Lung microvascular endothelial cell (primary cell): Measurements from ENCODE around the gene GPATCH2. TPM values are rescaled to one million over a fixed set of nuclear protein-coding genes. Genes with fewer than 3 reads are reported as not detected.
A peak's percentile ranks its signal among the peaks of the same experiment; 100 is the strongest.
"Not testable (repeated sequence)": the region's sequence is repeated elsewhere in the genome, so short reads cannot be mapped to it uniquely, and the experiment has no call there.

Source experiments
- DNase-seq, 2 donors: peaks; one replicate each; pipeline versions ENCODE4 v3.0.0 to v3.0.0-alpha.2; 2010; ENCODE audit warnings: low read depth in 2 of 2
- total RNA-seq: library from RNA; depleted of rRNA; stranded (reverse); fragments of >200 nt; gene quantifications from 2 replicates; pipeline ENCODE4 v1.2.1, GENCODE V29; 2014

Gene GPATCH2
- total RNA-seq, 1 donor from 2014 or later = 14.5 TPM

DNA sequence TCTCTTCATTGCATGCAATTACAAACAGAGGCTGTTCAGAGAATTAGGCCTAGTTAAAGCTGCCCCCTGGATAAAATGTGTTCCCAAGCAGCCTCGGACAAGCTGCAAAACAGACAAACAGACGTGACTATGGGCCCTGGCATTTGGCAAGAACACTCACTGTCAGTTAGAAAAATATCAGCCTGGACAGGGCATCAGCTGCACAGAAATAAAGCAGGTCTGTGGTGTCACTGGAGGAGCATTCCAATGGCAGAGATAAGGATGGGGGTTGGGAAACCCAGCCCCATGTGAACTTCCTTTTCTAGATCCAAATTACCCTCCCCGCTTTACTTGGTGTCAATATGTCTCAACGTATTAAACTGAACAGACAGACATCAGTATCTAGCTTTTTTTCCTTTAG lies 177.1 kb downstream of the GPATCH2 start:
- no peak for DNase-seq

DNA sequence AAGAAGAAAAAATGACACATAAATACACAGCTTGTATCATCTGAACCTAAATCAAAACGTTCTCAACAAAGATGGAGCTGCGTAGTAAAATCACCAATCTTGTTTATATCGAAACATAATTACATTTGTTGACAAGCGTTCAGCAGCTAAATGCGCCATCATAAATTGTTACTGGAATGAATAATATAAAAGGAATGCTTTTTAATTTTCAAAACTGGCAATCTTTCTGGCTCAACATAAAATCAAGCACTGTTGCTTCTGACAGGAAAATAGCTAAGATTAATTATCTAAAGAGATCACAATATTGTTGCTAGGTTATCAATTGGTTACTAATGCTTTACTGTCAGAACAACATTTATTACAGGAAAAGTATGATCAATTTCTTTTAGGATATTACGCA lies 181.5 kb downstream of the GPATCH2 start:
- no peak for DNase-seq

DNA sequence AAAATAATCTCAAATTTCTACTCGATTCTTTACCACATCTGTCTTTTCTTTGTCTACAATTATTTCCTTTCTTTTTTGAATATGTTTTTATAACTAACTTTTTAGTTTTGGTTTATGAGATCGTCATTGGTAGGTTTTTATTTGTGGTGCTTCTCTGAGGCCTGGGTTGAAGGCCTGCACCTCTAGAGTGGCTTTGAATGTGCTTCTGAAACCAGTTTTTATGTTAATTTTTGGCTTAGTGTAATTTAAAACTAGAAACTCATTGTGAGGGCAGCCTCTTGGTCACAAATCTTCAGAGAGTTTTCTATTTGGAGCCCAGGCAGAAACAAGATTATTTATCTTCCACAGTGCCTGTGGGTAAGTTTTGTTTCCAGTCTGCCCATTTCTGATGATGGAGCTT lies 187.0 kb downstream of the GPATCH2 start:
- DNase-seq = no peak

DNA sequence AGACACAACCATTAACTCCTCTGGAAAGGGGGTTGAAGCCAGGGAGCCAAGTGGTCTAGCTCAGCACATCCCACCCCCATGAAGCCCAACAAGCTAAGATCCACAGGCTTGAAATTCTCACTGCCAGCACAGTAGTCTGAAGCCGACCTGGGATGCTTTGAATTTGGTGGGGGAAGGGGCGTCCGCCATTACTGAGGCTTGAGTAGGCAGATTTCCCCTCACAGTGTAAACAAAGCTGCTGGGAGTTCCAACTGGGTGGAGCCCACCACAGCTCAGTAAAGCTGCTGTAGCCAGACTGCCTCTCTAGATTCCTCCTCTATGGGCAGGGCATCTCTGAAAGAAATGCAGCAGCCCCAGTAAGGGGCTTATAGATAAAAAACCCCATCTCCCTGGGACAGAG lies 193.5 kb downstream of the GPATCH2 start:
- DNase-seq = no peak

DNA sequence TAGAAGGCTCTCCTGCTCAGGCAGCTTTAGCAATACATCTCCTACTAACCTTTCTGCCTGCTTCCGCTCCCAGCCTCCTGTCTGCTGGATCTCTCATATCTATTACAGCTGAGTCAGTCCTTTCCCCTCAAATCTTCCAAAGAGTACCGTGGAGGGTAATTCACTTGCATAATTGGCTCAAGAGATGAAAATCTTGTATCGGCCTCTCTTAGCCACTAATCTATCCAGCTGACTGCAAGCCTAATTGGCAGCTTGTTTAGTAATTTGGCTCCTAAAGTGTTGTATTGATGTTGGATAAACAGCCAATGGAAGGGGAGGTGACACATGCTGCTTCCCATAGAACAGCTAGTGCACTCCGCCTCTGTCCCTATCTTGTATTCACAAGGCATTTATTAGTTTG lies 195.7 kb downstream of the GPATCH2 start:
- DNase-seq = no peak

DNA sequence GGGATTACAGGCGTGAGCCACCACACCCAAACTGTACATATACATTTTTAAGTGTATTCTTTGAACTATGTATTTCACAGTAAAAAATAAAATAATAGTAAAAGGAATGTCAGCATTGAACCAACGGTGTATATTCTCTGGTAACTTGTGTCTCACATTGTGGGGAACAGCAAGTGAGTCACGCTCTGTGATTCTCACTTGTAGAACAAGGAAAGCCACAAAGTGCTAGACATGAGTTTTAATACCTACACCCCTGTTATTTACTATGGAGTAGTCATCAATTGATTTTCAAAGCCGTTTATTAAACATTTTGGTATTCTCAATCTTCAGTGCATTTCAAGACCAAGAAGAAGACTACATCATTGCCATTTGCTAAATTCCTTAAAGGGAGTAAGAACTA lies 197.2 kb downstream of the GPATCH2 start:
- no peak for DNase-seq

DNA sequence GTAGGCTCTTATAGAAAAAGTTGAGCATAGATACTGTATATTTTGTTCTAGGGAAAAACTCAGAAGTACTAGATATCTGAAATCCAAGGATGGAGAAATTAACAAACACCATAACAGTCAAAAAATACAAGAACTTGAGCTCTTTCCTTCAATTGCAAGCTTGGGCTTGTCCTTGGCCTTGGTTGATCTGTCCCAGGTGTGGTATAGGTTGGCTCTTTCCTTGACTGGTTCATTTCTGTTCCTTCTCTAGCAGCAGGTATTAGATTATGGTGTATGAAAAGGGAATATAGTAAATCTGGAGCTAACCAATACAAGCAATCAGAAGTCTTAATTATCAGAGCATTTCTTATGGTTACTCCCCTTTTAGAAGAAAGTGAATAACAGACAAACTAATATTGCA lies 198.6 kb downstream of the GPATCH2 start:
- DNase-seq = no peak

DNA sequence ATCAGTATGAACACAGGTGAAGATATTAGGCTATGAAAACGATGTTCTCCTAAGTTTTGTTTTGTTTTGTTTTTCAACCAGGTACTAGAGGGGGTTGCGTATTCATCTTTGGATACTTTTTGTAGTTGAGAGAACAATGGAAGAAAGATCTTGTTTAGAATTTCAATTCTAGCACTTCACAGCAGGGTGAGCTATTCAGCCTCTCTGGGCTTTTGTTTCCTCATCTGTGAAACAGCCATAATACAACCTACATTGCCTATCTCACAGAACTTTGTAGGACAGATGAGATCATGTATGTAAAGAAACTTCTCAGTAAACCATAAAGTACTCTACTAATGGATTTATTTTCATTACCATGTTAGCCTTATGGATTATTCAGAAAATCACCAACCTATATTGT lies 199.5 kb downstream of the GPATCH2 start:
- DNase-seq = peak in 1 of 2 donors; percentile 9

DNA sequence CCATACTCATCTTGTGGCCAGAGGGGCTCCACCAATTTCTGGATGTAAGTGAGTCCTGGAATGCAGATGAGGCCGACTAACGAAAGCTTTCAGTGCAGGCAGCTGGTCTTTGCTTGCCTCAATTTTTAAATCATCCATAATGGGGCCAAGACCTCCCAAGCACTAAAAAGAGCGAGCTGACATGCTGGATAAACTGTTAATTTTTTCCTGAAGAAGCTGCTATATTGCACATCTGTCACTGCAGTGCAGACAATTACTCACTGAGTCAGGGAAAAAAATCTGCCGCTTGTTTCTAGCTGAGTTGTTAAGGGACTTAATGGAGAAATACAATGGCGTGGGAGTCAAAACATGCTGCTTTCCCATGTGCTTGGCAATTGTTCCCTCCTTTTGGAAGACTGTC lies 205.5 kb downstream of the GPATCH2 start:
- no peak for DNase-seq

DNA sequence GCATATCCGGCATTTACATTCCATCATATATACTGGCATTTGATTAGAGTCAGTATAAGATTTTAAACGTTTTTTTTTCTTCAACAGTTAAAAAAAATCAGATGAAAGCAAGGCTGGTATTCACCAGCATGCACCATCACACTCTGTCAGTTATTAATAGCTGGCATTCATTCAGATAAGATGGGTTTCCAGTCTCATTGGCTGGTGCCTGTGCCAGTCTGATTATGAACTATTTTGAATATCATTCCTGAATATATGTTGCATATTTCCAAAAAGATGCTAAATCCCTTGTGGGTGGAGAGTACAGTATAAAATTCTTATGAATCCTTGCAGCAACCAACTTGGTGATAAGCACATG lies 211.7 kb downstream of the GPATCH2 start:
- DNase-seq = no peak

DNA sequence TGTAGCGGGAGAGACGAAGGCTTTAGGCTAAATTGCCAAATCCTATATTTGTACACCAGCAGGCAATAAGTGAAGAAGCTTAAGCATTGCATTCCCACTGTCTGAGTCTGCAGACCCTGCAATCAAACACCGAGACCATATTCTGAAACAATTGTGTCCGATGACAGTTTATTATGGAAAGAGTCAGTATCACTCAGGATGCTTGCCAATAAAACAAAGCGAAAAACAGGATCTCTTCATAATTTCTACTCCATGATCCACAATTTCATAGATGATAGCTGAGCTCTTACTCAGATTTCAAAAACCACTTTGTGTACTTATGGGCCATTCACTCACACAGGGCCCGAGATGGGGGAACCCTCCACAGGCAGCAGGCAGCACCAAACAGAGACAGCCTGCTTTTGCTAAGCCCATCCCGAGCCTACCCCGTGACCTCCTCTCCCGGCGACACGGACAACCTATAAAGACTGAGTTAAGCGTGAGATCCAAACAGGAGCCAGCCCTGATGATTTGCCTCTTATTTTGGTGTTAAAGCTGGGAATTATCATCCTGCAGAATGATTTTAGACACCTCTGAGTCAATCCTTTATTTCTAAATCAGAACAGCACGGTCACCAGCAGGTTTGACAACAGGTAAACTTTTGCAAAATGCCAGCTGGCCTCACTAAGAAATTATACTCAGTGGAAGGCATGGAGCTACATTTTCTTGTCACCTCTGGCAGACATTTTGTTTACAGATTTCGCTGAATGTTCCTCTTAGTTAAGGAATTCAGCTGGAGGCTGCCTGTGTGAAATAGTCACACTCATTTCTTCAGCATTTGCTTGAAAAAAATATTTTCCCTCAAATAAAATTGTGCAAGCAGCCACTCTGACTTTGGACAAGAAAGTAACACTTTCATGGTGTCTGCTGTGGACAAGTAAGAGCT lies 212.4 kb downstream of the GPATCH2 start:
- DNase-seq = no peak

DNA sequence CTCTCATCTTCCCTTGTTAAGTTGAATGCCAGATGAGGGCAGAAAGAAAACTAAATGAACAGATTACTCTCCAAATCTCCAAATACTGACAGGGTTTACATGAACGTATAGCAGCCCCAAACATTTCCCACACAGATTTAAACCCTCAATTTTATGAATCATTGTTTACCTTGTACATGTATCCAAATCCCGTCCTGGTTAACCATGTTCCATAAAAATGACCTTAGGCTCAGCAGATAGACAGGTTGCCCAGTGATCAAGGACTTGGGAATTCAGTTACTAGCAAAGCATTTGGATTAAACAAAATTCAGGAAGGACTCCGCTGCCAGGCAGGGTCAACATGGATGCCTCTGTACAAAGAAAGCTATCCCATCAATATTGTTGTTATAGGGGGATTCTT lies 213.5 kb downstream of the GPATCH2 start:
- DNase-seq = no peak

DNA sequence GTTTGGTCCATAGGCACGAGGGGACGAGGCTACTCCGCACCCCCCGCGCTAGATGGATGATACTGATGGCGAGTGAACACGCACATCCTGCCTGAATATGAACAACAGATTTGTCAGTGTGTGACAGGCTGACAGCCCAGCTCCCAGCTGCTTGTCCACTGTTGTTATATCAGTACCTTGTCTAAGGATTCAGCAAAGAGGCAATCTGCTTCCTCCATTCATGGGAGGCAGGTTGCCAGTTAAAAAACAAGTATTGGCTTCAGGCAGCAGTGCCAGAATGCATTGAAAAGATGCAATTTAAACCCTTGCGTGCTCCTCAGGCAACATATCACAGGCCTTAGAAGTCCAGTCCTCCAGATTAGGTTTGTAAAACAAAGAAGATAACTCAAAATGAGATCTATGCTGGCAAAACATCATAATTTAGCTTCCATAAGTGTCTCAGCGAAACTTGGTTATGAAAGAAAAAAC lies 223.3 kb downstream of the GPATCH2 start:
- peak in 1 of 2 donors; percentile 36 for DNase-seq

DNA sequence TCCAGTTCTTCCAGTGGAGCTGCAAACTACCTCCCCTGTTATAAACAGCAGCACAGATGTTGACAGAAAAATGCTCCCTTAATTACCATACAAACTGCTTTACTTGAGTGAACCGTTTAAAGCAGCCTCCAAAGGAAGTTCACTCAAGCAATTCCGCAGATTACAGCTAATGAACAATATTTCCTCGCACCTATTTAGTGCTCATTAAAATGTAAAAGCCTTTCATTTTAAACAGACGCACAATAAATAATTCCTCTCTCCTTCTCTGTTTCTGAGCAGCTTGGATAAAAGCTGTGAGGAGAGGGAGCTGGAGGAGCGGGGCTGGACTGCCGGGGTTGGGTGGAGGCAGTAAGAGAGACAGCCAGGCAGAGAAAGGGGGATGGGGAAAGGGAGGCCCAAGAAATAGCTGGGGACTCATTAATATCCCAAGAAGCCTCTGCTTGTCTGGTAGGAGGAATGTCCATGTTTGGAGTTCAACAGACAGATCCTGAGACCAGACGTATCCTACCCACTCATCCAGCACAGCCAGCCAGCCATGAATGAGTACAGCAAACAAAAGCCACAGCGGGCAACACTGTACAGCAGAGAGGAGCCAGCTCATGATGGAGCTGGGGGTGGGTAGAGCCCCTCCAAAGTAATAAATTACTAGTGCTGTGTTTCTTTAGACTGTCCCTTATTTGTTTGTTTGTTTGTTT lies 227.7 kb downstream of the GPATCH2 start:
- no peak for DNase-seq

DNA sequence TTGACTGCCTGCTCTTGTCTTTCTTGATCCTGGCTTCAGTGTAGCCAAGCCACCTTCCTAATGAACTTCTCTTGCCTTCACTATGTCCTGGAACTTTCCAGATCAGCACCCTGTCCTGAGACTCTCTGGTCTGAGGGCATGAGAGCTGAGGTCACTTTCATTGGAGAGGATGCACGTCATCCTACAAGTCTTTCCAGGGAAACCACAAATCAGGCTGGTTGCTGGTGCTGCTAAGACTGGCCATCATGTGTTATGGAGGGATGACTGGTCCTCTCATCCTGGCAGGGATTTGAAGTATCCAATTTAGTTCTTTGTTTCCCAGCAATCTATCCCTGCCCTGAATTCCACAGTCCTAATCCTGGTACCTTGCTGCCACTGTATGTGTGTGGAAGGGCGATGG lies 228.6 kb downstream of the GPATCH2 start:
- DNase-seq = no peak

DNA sequence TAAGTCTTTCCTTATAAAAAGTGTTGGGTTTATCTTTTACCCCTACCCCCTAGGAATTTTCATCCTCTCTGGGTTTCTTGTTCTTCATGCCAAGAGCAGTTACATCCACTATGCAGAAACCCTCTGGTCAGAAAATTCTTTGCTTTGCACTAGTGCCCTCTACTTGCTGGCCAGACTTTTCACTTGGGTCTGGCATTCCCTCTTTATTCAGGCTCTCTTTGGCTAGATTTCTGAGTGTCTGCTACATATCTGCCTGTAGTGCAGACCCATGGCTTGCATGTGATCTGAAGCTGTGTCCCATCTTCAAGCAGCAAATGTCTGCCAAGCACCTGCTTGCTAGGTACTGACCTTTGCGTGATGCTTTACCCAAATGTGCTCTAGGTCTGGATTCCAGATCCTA lies 237.0 kb downstream of the GPATCH2 start:
- no peak for DNase-seq

DNA sequence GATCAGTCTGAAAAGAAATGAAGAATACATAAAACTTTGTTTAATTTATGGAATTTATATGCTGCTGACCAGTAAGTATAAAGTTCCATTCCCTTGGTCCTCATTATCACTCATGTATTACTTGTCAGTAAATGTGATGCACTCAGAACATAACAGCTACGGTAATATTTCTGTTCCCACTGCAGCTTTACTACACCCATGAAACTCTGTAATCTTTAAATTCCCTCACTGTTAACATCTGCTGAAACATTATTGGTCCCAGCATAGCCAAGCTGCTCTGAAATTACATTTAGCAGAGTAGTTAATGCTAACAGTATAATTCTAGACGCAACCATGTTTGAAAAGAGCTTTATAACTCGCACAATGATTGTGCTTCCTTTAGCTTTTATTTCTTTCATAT lies 238.4 kb downstream of the GPATCH2 start:
- DNase-seq = no peak

DNA sequence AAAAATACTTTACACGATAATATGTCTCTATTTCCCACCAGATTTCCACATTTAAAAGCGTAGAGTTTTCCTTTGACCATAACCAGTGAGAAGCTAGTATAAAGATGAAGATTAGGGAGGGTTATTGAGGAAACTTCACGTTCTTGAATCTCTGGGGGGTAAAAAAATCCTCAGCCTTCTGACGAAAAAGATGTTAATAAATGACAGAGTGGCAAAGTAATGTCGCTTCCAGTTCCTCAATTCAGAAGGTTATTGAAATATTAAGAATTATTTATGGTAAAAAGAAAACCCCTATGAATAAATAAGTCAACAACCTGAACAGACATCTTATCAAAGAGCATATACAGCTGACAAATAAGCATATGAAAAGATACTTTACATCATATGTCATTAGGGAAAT lies 241.0 kb downstream of the GPATCH2 start:
- DNase-seq = no peak

DNA sequence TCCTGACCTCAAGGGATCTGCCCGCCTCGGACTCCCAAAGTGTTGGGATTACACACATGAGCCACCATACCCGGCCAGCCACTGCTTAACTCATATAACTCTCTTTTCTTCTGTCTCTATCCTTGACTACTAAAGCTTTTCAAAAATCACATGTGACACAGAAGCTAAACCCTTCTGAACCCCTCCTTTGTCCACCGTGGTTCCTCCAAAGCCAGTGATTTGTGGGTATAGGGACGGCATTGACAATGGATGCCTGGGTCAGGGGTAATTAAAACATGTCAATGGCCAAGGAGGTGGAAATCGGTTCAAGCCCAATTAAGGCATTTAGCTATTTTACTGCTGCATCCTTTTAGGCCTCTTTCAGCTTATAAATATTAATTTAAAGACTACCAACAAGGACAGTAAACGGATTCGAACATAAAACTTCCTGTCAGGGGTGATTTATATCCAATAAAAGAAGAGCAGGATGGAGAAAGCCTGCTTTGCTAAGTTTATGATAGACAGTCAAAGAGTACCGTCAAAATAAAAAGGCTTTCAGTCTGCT lies 242.3 kb downstream of the GPATCH2 start:
- DNase-seq = no peak

DNA sequence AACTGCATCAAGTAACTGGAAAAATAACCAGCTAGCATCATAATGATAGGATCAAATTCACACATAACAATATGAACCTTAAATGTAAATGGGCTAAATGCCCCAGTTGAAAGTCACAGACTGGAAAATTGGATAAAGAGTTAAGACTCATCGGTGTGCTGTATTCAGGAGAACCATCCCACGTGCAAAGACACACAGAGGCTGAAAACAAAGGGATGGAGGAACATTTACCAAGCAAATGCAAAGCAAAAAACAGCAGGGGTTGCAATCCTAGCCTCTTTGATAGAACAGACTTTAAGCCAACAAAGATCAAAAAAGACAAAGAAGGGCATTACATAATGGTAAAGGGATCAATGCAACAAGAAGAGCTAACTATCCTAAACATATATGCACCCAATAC lies 249.1 kb downstream of the GPATCH2 start:
- DNase-seq = not testable (repeated sequence)

DNA sequence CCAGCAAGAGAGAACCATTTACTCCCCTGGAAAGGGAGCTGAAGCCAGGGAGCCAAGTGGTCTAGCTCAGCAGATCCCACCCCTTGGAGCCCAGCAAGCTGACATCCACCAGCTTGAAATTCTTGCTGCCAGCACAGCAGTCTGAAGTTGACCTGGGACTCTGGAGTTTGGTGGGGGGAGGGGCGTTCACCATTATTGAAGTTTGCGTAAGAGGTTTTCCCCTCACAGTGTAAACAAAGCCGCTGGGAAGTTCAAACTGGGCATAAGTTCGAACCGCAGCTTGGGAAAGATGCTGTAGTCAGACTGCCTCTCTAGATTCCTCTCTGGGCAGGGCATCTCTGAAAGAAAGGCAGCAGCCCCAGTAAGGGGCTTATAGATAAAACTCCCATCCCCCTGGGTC lies 251.1 kb downstream of the GPATCH2 start:
- not testable (repeated sequence) for DNase-seq

DNA sequence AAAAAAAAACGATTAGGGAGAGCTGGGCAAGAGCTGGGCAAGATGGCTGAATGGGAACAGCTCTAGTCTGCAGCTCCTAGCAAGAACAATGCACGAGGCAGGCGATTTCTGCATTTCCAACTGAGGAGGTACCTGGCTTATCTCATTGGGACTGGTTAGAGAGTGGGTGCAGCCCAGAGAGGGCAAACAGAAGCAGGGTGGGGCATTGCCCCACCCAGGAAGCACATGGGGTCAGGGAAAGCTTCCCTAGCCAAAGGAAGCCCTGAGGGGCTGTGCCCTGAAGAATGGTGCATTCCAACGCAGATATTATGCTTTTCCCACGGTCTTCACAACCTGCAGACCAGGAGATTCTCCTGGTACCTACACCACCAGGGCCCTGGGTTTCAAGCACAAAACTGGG lies 251.6 kb downstream of the GPATCH2 start:
- no peak for DNase-seq
